ENCODE measurements around the gene TM9SF3. TPM values are rescaled to one million over a fixed set of nuclear protein-coding genes. Genes with fewer than 3 reads are reported as not detected.

TM9SF3 gene
- total RNA-seq, 1 experiment from 2014 or later: 75.2 TPM

GRCh38 chr10:96478355-96478754, 108.5 kb downstream of the TM9SF3 start:
- no peaks in the 10 kb centered on the region for H3K9me3 ChIP-seq (ENCODE audit: insufficient read depth, low read depth)
- no peaks in the 10 kb centered on the region for H4K20me1 ChIP-seq (ENCODE audit: insufficient read depth)
- TF ChIP-seq, protein P1, sequence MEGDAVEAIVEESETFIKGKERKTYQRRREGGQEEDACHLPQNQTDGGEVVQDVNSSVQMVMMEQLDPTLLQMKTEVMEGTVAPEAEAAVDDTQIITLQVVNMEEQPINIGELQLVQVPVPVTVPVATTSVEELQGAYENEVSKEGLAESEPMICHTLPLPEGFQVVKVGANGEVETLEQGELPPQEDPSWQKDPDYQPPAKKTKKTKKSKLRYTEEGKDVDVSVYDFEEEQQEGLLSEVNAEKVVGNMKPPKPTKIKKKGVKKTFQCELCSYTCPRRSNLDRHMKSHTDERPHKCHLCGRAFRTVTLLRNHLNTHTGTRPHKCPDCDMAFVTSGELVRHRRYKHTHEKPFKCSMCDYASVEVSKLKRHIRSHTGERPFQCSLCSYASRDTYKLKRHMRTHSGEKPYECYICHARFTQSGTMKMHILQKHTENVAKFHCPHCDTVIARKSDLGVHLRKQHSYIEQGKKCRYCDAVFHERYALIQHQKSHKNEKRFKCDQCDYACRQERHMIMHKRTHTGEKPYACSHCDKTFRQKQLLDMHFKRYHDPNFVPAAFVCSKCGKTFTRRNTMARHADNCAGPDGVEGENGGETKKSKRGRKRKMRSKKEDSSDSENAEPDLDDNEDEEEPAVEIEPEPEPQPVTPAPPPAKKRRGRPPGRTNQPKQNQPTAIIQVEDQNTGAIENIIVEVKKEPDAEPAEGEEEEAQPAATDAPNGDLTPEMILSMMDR (conservative IDR thresholded peaks at IDR 0.05): no peak
- TF ChIP-seq EZH2 (IDR thresholded peaks at IDR 0.05; ENCODE audit: low read depth): no peak
- no peaks in the 10 kb centered on the region for H3K4me1 ChIP-seq (replicated peaks; ENCODE audit: insufficient read depth)
- 0 out of 2 replicates have a peak, but pooled peaks cover 5% of the 10 kb centered on the region for H3K27me3 ChIP-seq (ENCODE audit: insufficient read depth, low read depth)
- no peak overlapping the region for H3K4me2 ChIP-seq
- no peaks in the 10 kb centered on the region for H3K9me2 ChIP-seq (ENCODE audit: insufficient read depth)
- no peaks in the 10 kb centered on the region for H3K36me3 ChIP-seq (ENCODE audit: low read depth)
- BruUV-seq (replicated peaks): no TSS peak
- no peak for DNase-seq
- H3K4me3 ChIP-seq: no peak overlapping the region
- intact Hi-C loops (cut with micrococcal nuclease; ENCODE audit: unreplicated experiment): no loop called here
- ChIA-PET POLR2A (ENCODE audit: unreplicated experiment) (no interaction called here), CTCF (no interaction called here)
- H3K79me2 ChIP-seq (ENCODE audit: low read depth): no peaks in the 10 kb centered on the region
- no peak overlapping the region for H3K27ac ChIP-seq
- no peak overlapping the region for H2AFZ ChIP-seq
- no peaks in the 10 kb centered on the region for H3F3A ChIP-seq (ENCODE audit: insufficient read depth, low read depth)

DNA sequence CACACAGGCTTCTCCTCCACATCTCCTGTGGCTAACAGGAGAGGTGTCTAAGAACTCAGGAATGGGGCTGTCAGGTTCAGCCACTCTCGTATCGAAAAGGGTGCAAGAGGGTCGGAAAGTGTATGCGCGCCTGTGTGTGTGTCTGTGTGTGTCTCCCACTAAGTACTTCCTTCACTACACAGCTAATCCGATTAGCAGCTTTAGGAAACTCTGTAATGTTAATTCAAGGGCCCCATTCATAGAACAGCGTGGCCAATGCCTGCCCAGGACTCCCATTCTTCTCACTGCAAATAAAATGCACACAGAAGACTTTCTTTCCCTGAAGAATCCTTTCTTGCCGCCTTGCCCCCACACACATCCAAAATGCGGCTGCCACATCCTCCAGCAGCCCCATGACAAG, 112.9 kb downstream of the TM9SF3 start:
- H3K36me3 ChIP-seq (ENCODE audit: low read depth): no peaks in the 10 kb centered on the region
- H3K9me2 ChIP-seq (ENCODE audit: insufficient read depth): no peaks in the 10 kb centered on the region
- BruUV-seq (replicated peaks): no TSS peak
- 0 out of 2 replicates have a peak, but pooled peaks cover 5% of the 10 kb centered on the region for H3K27me3 ChIP-seq (ENCODE audit: insufficient read depth, low read depth)
- CTCF ChIA-PET: no interaction called here
- intact Hi-C loops (cut with micrococcal nuclease; ENCODE audit: unreplicated experiment): no loop called here
- H3K4me3 ChIP-seq: no peak overlapping the region
- H3K79me2 ChIP-seq (ENCODE audit: low read depth): no peaks in the 10 kb centered on the region
- TF ChIP-seq, protein P1 (conservative IDR thresholded peaks at IDR 0.05): no peak
- TF ChIP-seq EZH2 (IDR thresholded peaks at IDR 0.05; ENCODE audit: low read depth): no peak
- no peaks in the 10 kb centered on the region for H4K20me1 ChIP-seq (ENCODE audit: insufficient read depth)
- no peak overlapping the region for H3K27ac ChIP-seq
- no peaks in the 10 kb centered on the region for H3K9me3 ChIP-seq (ENCODE audit: insufficient read depth, low read depth)
- H2AFZ ChIP-seq: no peak overlapping the region
- no peaks in the 10 kb centered on the region for H3F3A ChIP-seq (ENCODE audit: insufficient read depth, low read depth)
- no peak overlapping the region for H3K4me2 ChIP-seq
- no peak for DNase-seq
- POLR2A ChIA-PET (ENCODE audit: unreplicated experiment): no interaction called here
- no peaks in the 10 kb centered on the region for H3K4me1 ChIP-seq (replicated peaks; ENCODE audit: insufficient read depth)

DNA sequence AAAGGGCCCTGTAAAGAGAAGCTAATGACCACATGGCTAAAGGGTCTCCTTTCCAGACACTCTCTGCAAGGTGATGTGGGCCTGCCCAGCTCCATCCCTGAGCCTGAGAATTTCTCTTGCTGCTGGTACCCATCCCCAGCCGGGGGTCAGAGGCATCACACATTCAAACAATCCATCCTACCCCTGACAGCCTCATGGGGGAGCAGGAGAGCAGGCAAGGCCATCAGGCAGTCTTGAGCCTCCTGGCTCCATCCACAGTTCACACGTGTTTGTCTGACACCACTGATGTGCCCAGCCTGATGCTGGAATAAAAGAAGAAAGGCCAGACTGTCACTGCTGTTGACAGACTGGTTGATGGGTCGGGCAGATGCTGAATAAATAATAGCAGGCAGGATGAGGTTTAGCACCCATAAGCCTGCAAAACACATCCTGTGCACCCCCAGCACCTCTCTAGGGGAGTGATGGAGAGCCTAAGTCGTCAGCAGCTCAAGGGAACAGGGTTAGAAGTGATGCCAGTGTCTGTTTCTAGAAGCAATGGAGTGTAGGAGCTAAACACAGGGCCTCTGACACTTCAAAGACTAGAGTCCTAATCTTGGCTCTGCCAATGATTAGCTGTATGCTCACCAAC, 116.6 kb downstream of the TM9SF3 start:
- no peak overlapping the region for H3K27ac ChIP-seq
- peak in 1 of 2 experiments; percentile 2 for DNase-seq
- intact Hi-C loops (cut with micrococcal nuclease; ENCODE audit: unreplicated experiment): no loop called here
- CTCF ChIA-PET: no interaction called here
- H3K27me3 ChIP-seq (ENCODE audit: insufficient read depth, low read depth): 0 out of 2 replicates have a peak, but pooled peaks cover 5% of the 10 kb centered on the region
- no peaks in the 10 kb centered on the region for H3K79me2 ChIP-seq (ENCODE audit: low read depth)
- H3K4me1 ChIP-seq (replicated peaks; ENCODE audit: insufficient read depth): no peaks in the 10 kb centered on the region
- BruUV-seq (replicated peaks): no TSS peak
- H3K9me2 ChIP-seq (ENCODE audit: insufficient read depth): no peaks in the 10 kb centered on the region
- H3K9me3 ChIP-seq (ENCODE audit: insufficient read depth, low read depth): no peaks in the 10 kb centered on the region
- H3K36me3 ChIP-seq (ENCODE audit: low read depth): no peaks in the 10 kb centered on the region
- no peaks in the 10 kb centered on the region for H4K20me1 ChIP-seq (ENCODE audit: insufficient read depth)
- H2AFZ ChIP-seq: no peak overlapping the region
- H3K4me2 ChIP-seq: no peak overlapping the region
- no peaks in the 10 kb centered on the region for H3F3A ChIP-seq (ENCODE audit: insufficient read depth, low read depth)
- TF ChIP-seq, protein P1 (conservative IDR thresholded peaks at IDR 0.05): peak; percentile 43
- TF ChIP-seq EZH2 (IDR thresholded peaks at IDR 0.05; ENCODE audit: low read depth): no peak
- H3K4me3 ChIP-seq: no peak overlapping the region
- POLR2A ChIA-PET (ENCODE audit: unreplicated experiment): no interaction called here
